GM18861 (cell line): ENCODE results near the gene FSTL4.

Experiments
- ATAC-seq: cut with Tn5 transposase; IDR thresholded peaks from one replicate; pipeline ENCODE4 v1.9.1; 2021; ENCODE audit not compliant: unreplicated experiment

FSTL4 gene

GRCh38 chr5:133331941-133332340, 280.4 kb downstream of the FSTL4 start:
- ATAC-seq = no peak

GRCh38 chr5:133330956-133331355, 281.4 kb downstream of the FSTL4 start:
- no peak for ATAC-seq

GRCh38 chr5:133328800-133329199, 283.5 kb downstream of the FSTL4 start:
- ATAC-seq = no peak

- ATAC-seq = no peak
Observed at GRCh38 chr5:133327946-133328401, 284.4 kb downstream of the FSTL4 start.

GRCh38 chr5:133326361-133326760, 286.0 kb downstream of the FSTL4 start:
- no peak for ATAC-seq

GRCh38 chr5:133325864-133326263, 286.5 kb downstream of the FSTL4 start:
- no peak for ATAC-seq

- no peak for ATAC-seq
Observed at GRCh38 chr5:133324926-133325325, 287.4 kb downstream of the FSTL4 start.

GRCh38 chr5:133323494-133324457, 288.6 kb downstream of the FSTL4 start:
- no peak for ATAC-seq

GRCh38 chr5:133322743-133323142, 289.6 kb downstream of the FSTL4 start:
- no peak for ATAC-seq

- ATAC-seq = no peak
Observed at GRCh38 chr5:133321833-133322420, 290.4 kb downstream of the FSTL4 start.

- ATAC-seq = no peak
Observed at GRCh38 chr5:133321286-133321832, 291.0 kb downstream of the FSTL4 start.

GRCh38 chr5:133319905-133320520, 292.3 kb downstream of the FSTL4 start:
- no peak for ATAC-seq

GRCh38 chr5:133319244-133319643, 293.1 kb downstream of the FSTL4 start:
- ATAC-seq = no peak

GRCh38 chr5:133317558-133317957, 294.8 kb downstream of the FSTL4 start:
- no peak for ATAC-seq

GRCh38 chr5:133316346-133317343, 295.7 kb downstream of the FSTL4 start:
- ATAC-seq = no peak

- no peak for ATAC-seq
Observed at GRCh38 chr5:133314086-133314485, 298.3 kb downstream of the FSTL4 start.

- no peak for ATAC-seq
Observed at GRCh38 chr5:133311176-133311575, 301.2 kb downstream of the FSTL4 start.

- no peak for ATAC-seq
Observed at GRCh38 chr5:133309984-133310621, 302.2 kb downstream of the FSTL4 start.

GRCh38 chr5:133309166-133309795, 303.1 kb downstream of the FSTL4 start:
- no peak for ATAC-seq
